Ishikawa (cell line): Measurements from ENCODE around the gene AIF1.

ENCODE experiments used
- CEBPB ChIP-seq: IDR thresholded peaks from 2 replicates; pipeline ENCODE4 v1.6.1; 2012
- EGR1 ChIP-seq: IDR thresholded peaks from 2 replicates; pipeline ENCODE4 v1.6.1; 2012
- EP300 ChIP-seq: IDR thresholded peaks from 2 replicates; pipeline ENCODE4 v1.6.1; 2012; ENCODE audit warnings: borderline replicate concordance
- TF ChIP-seq, protein P1 (sequence below): IDR thresholded peaks from 2 replicates; pipeline ENCODE4 v1.6.1; 2012
- TF ChIP-seq, protein P2 (sequence below): IDR thresholded peaks from 2 replicates; pipeline ENCODE4 v1.6.1; 2012; ENCODE audit warnings: low read depth, mild to moderate bottlenecking

The AIF1 gene

DNA sequence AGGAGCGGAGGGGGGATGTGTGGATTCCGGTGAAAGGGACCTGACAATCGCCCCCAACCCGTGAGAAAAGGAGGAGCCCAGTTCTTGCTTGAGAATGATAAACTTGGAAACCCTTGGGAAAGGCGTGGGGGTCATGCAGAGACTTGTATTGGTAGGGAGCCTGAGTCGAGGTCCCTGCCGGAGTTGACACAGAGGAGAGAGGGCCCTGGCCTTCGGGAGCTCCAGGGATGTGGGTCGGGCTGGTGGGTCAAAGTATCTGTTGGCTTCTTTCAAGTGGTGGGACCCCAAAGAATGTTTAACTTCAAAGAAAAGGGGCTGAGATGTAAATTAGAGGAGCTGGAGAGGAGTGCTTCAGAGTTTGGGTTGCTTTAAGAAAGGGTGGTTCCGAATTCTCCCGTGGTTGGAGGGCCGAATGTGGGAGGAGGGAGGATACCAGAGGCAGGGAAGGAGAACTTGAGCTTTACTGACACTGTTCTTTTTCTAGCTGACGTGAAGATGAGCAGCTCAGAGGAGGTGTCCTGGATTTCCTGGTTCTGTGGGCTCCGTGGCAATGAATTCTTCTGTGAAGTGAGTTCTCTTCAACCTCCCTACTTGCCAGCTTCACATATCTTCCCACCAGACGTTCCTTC lies 51.4 kb downstream of the AIF1 start:
- TF ChIP-seq, protein P1, sequence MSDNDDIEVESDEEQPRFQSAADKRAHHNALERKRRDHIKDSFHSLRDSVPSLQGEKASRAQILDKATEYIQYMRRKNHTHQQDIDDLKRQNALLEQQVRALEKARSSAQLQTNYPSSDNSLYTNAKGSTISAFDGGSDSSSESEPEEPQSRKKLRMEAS, result no peak
- TF ChIP-seq EP300 (no peak), EGR1 (no peak), CEBPB (no peak)
- TF ChIP-seq, protein P2, sequence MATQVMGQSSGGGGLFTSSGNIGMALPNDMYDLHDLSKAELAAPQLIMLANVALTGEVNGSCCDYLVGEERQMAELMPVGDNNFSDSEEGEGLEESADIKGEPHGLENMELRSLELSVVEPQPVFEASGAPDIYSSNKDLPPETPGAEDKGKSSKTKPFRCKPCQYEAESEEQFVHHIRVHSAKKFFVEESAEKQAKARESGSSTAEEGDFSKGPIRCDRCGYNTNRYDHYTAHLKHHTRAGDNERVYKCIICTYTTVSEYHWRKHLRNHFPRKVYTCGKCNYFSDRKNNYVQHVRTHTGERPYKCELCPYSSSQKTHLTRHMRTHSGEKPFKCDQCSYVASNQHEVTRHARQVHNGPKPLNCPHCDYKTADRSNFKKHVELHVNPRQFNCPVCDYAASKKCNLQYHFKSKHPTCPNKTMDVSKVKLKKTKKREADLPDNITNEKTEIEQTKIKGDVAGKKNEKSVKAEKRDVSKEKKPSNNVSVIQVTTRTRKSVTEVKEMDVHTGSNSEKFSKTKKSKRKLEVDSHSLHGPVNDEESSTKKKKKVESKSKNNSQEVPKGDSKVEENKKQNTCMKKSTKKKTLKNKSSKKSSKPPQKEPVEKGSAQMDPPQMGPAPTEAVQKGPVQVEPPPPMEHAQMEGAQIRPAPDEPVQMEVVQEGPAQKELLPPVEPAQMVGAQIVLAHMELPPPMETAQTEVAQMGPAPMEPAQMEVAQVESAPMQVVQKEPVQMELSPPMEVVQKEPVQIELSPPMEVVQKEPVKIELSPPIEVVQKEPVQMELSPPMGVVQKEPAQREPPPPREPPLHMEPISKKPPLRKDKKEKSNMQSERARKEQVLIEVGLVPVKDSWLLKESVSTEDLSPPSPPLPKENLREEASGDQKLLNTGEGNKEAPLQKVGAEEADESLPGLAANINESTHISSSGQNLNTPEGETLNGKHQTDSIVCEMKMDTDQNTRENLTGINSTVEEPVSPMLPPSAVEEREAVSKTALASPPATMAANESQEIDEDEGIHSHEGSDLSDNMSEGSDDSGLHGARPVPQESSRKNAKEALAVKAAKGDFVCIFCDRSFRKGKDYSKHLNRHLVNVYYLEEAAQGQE, result no peak
